OCI-LY3 (cell line): ENCODE results near the gene CDCP1.

Experiments used
- H2AFZ ChIP-seq: fragments of 200-600, 300-600 bp; shearing (Covaris generic); 2 replicates; pipeline ENCODE4 v1.6.0; 2014; ENCODE audit warnings: antibody characterized with exemption, low read depth, low read length
- H3K27ac ChIP-seq: fragments of 200-600, 300-600 bp; sonication (generic); 2 replicates; pipeline ENCODE4 v1.5.1; 2014; ENCODE audit warnings: mild to moderate bottlenecking, low read length, moderate library complexity, mixed read lengths
- H3K27me3 ChIP-seq: fragments of 200-600, 300-600 bp; sonication (generic); 2 replicates; pipeline ENCODE4 v1.6.1; 2014; ENCODE audit warnings: low read depth, low read length, mixed read lengths
- H3K36me3 ChIP-seq: fragments of 200-600, 300-600 bp; sonication (generic); replicated peaks from 2 replicates; pipeline ENCODE3; 2014; ENCODE audit warnings: low read depth, low read length, mixed read lengths
- H3K4me1 ChIP-seq: fragments of 300-600, 200-600 bp; sonication (generic); 2 replicates; pipeline ENCODE4 v1.6.1; 2014; ENCODE audit warnings: low read length, mixed read lengths
- H3K4me2 ChIP-seq: fragments of 200-600, 300-600 bp; sonication (generic); 2 replicates; pipeline ENCODE4 v1.6.1; 2014; ENCODE audit warnings: low read length, mixed read lengths
- H3K4me3 ChIP-seq: fragments of 300-600, 200-600 bp; sonication (generic); 2 replicates; pipeline ENCODE4 v1.5.1; 2014; ENCODE audit warnings: antibody characterized with exemption, mild to moderate bottlenecking, low read length, moderate library complexity
- H3K79me2 ChIP-seq: fragments of 300-600, 200-600 bp; shearing (Covaris generic); 2 replicates; pipeline ENCODE4 v1.6.1; 2014; ENCODE audit warnings: mild to moderate bottlenecking, low read length, mixed read lengths
- H3K9ac ChIP-seq: fragments of 300-600, 200-600 bp; shearing (Covaris generic); 2 replicates; pipeline ENCODE4 v1.6.0; 2014; ENCODE audit warnings: mild to moderate bottlenecking, low read length, moderate library complexity
- H3K9me3 ChIP-seq: fragments of 200-600, 300-600 bp; shearing (Covaris generic); 2 replicates; pipeline ENCODE4 v1.6.1; 2014; ENCODE audit warnings: low read length, mixed read lengths; ENCODE audit not compliant: insufficient read depth
- H4K20me1 ChIP-seq: fragments of 200-600, 300-600 bp; sonication (generic); 2 replicates; pipeline ENCODE4 v1.6.1; 2016; ENCODE audit warnings: low read length, mixed read lengths; ENCODE audit not compliant: insufficient read depth
- CTCF ChIP-seq: fragments of 200-600, 300-600 bp; sonication (generic); IDR thresholded peaks from 2 replicates; pipeline ENCODE4 v1.5.1; 2014; ENCODE audit warnings: antibody characterized with exemption, low read length, low read depth
- EZH2phosphoT487 ChIP-seq: fragments of 200-600 bp; shearing (Covaris generic); IDR thresholded peaks from 2 replicates; pipeline ENCODE4 v1.6.1; 2018; ENCODE audit warnings: antibody characterized with exemption, mixed run types, low read depth

CDCP1 gene

GRCh38 chr3:45075821-45076625 is 70.2 kb downstream of the CDCP1 start:
- no peak overlapping the region for H3K27ac ChIP-seq

GRCh38 chr3:45071075-45071474 is 75.1 kb downstream of the CDCP1 start:
- Histone ChIP-seq H3K27ac (no peak overlapping the region), H3K9me3 (no peaks in the 10 kb centered on the region), H3K79me2 (no peaks in the 10 kb centered on the region), H3K9ac (no peak overlapping the region), H4K20me1 (no peaks in the 10 kb centered on the region), H3K36me3 (no peaks in the 10 kb centered on the region), H3K27me3 (0 out of 2 replicates have a peak, but pooled peaks cover 19% of the 10 kb centered on the region), H3K4me1 (no peaks in the 10 kb centered on the region), H3K4me2 (no peak overlapping the region), H3K4me3 (no peak overlapping the region), H2AFZ (no peak overlapping the region)
- TF ChIP-seq EZH2phosphoT487 (no peak), CTCF (no peak)

More at GRCh38 chr3:45075821-45076625, 70.2 kb downstream of the CDCP1 start:
- TF ChIP-seq EZH2phosphoT487 (no peak), CTCF (no peak)
- Histone ChIP-seq H3K4me2 (no peak overlapping the region), H3K4me3 (no peak overlapping the region), H3K36me3 (no peaks in the 10 kb centered on the region), H3K27me3 (no peaks in the 10 kb centered on the region), H3K79me2 (no peaks in the 10 kb centered on the region), H3K9ac (no peak overlapping the region), H2AFZ (no peak overlapping the region), H3K9me3 (no peaks in the 10 kb centered on the region), H3K4me1 (no peaks in the 10 kb centered on the region), H4K20me1 (no peaks in the 10 kb centered on the region)

GRCh38 chr3:45067941-45068340 is 78.2 kb downstream of the CDCP1 start:
- Histone ChIP-seq H3K4me1 (no peaks in the 10 kb centered on the region; the same call in 1 of the 2 replicates), H4K20me1 (no peaks in the 10 kb centered on the region), H3K4me3 (no peak overlapping the region), H3K36me3 (no peaks in the 10 kb centered on the region), H3K27ac (no peak overlapping the region), H3K79me2 (no peaks in the 10 kb centered on the region), H3K9me3 (no peaks in the 10 kb centered on the region), H3K27me3 (0 out of 2 replicates have a peak, but pooled peaks cover 19% of the 10 kb centered on the region), H3K9ac (no peak overlapping the region), H3K4me2 (no peak overlapping the region), H2AFZ (no peak overlapping the region)
- TF ChIP-seq EZH2phosphoT487 = no peak
- no peak for TF ChIP-seq CTCF

GRCh38 chr3:45067486-45067885 is 78.7 kb downstream of the CDCP1 start:
- no peaks in the 10 kb centered on the region for H3K9me3 ChIP-seq
- no peaks in the 10 kb centered on the region; the same call in 1 of the 2 replicates for H3K4me1 ChIP-seq
- no peak overlapping the region for H2AFZ ChIP-seq
- H3K27ac ChIP-seq = no peak overlapping the region
- H3K4me2 ChIP-seq = no peak overlapping the region
- no peaks in the 10 kb centered on the region for H4K20me1 ChIP-seq
- no peak for TF ChIP-seq EZH2phosphoT487
- no peak for TF ChIP-seq CTCF
- H3K79me2 ChIP-seq = no peaks in the 10 kb centered on the region
- 0 out of 2 replicates have a peak, but pooled peaks cover 19% of the 10 kb centered on the region for H3K27me3 ChIP-seq
- no peak overlapping the region for H3K9ac ChIP-seq
- H3K36me3 ChIP-seq = no peaks in the 10 kb centered on the region
- H3K4me3 ChIP-seq = no peak overlapping the region
